Heart left ventricle (tissue), 16 donors: ENCODE results near the gene CMC4. TPM values are rescaled to one million over a fixed set of nuclear protein-coding genes. Genes with fewer than 3 reads are reported as not detected.

Experiments used
- ATAC-seq, 4 donors: fragments of 200-7000 bp; cut with Tn5 transposase; one replicate each; pipeline ENCODE4 v1.9.1; 2020 to 2022; ENCODE audit warnings: moderate library complexity in 4 of 4, mild to moderate bottlenecking in 3 of 4, moderate number of reproducible peaks in 1 of 4
- DNase-seq, 5 donors: peaks; one replicate each; pipeline ENCODE4 v3.0.0-alpha.2; 2020
- H3K27ac ChIP-seq, 12 donors: fragments of 200-600 bp; sonication (generic) in 4 of 12; one replicate each; pipeline versions ENCODE4 v1.5.0 to v1.8.0; 2016 to 2022; ENCODE audit warnings: mild to moderate bottlenecking in 2 of 12
- H3K27me3 ChIP-seq, 9 donors: fragments of 200-600 bp; sonication (generic) in 2 of 9; one replicate each; pipeline versions ENCODE4 v1.5.1 to v1.8.0; 2016 to 2022; ENCODE audit warnings: mild to moderate bottlenecking in 3 of 9
- H3K36me3 ChIP-seq, 9 donors: fragments of 200-600 bp; sonication (generic) in 2 of 9; one replicate each; pipeline versions ENCODE4 v1.5.0 to v1.8.0; 2018 to 2022; ENCODE audit warnings: mild to moderate bottlenecking in 2 of 9
- H3K4me1 ChIP-seq, 12 donors: fragments of 200-600 bp; sonication (generic) in 4 of 12; one replicate each; pipeline versions ENCODE4 v1.5.0 to v1.8.0; 2016 to 2022; ENCODE audit warnings: mild to moderate bottlenecking in 3 of 12
- H3K4me3 ChIP-seq, 12 donors: fragments of 200-600 bp; sonication (generic) in 4 of 12; one replicate each; pipeline versions ENCODE4 v1.5.0 to v1.8.0; 2017 to 2022; ENCODE audit warnings: mild to moderate bottlenecking in 9 of 12, moderate library complexity in 4 of 12
- H3K9me3 ChIP-seq, 12 donors: fragments of 200-600 bp; sonication (generic) in 4 of 12; one replicate each; pipeline versions ENCODE4 v1.5.0 to v1.8.0; 2016 to 2022; ENCODE audit warnings: mild to moderate bottlenecking in 1 of 12
- CTCF ChIP-seq, 12 donors: fragments of 200-600 bp; sonication (generic) in 4 of 12; IDR thresholded peaks; one replicate each; pipeline versions ENCODE4 v1.5.0 to v1.8.0; 2018 to 2022; ENCODE audit warnings: antibody characterized with exemption in 12 of 12, mild to moderate bottlenecking in 5 of 12
- POLR2A ChIP-seq, 2 donors: fragments of 450-650 bp; IDR thresholded peaks; one replicate each; pipeline ENCODE4 v1.6.1; 2017; ENCODE audit warnings: antibody characterized with exemption in 2 of 2, mild to moderate bottlenecking in 2 of 2, moderate library complexity in 2 of 2
- WGBS, 4 donors: extraction: QIAGEN DNeasy Blood & Tissue Kit in 2 of 4; methylation state at CpG; one replicate each; pipeline versions ENCODE4 v1.1.5 to v1.1.7; 2013 to 2018; 5-methylcytosine and 5-hydroxymethylcytosine counted together
- intact Hi-C, 10 donors: fragments of 100-400 bp; cut with DNase I; formaldehyde crosslinking; loops; one replicate each; pipeline versions ENCODE4 v1.11.1 to v1.14.2; 2022
- polyA plus RNA-seq, 2 donors: library from polyadenylated mRNA; stranded (reverse); fragments of 200-250 nt; gene quantifications; one replicate each; pipeline ENCODE4 v1.2.3, GENCODE V29; 2013
- total RNA-seq, 9 donors: library from RNA; depleted of rRNA in 2 of 9; stranded (reverse); fragments of >200 nt in 2 of 9; fragmentation: NEBNext Ultra II Directional in 3 of 9; extraction: Animal tissue kit (Norgen Biotek cat#: 25700) in 3 of 9; gene quantifications; one replicate each; pipeline versions ENCODE4 v1.1.0 to v1.2.4, GENCODE V29; 2016 to 2023
- donor health status: ischemic (EF 13 %, LVEDD 7.1; RV severe dilation, severe dysfunction).
- donor health status: healthy with polysubstance abuse.
- donor health status: DM: no; HTN: yes; CAD: no.
- donor health status: DM: no; HTN: no; CAD: no.
- donor health status: ischemic (EF 25% LVEDD 6.9; RV normal size, moderate dysfunction).
- donor health status: ischemic (EF 25% LVEDD 5.7; RV mildly dilated, moderate dysfunction).
- donor health status: healthy.
- donor health status: DM: yes; HTN: yes; CAD: no.
- donor health status: ischemic (EF 35%, LVEDD 5.7; RV mildly dilated, moderate dysfunction).
- donor health status: nonischemic (EF 11% LVEDD 7.7; RV severe dilation, severe dysfunction).
- donor health status: DM: yes; HTN: yes; CAD: no.
- donor health status: PGD.
- donor health status: ischemic (EF 29% LVEDD 5.4; RV normal size, mild dysfunction).
- donor health status: nonischemic (EF 23%, LVEDD 6.1; RV moderate dilation, normal function).

The CMC4 gene
- total and polyA plus RNA-seq, 11 donors, result 14.4 to 74.3 (median 24.0) TPM

- Histone ChIP-seq H3K9me3 (no peaks in the 10 kb centered on the region), H3K27me3 (no peaks in the 10 kb centered on the region), H3K4me3 (peak overlapping the region in 11 of 12 donors; percentile 8 to 85 (median 65)), H3K4me1 (peaks cover 0 to 15% (median 4%) of the 10 kb centered on the region in 12 donors), H3K36me3 (no peaks in the 10 kb centered on the region), H3K27ac (peak overlapping the region; percentile 91 to 99 (median 98))
- no peak for DNase-seq
- ATAC-seq, result no peak
- 0 to 57% (median 20%) methylated on average over 15 to 16 of the region's 16 CpGs for WGBS, 4 donors
- TF ChIP-seq CTCF (IDR thresholded peaks at IDR 0.05) (no peak), POLR2A (IDR thresholded peaks at IDR 0.05) (no peak)
- intact Hi-C loops, result no loop called here
Observed at GRCh38 chrX:155026420-155026726, 44.6 kb downstream of the CMC4 start.

DNA sequence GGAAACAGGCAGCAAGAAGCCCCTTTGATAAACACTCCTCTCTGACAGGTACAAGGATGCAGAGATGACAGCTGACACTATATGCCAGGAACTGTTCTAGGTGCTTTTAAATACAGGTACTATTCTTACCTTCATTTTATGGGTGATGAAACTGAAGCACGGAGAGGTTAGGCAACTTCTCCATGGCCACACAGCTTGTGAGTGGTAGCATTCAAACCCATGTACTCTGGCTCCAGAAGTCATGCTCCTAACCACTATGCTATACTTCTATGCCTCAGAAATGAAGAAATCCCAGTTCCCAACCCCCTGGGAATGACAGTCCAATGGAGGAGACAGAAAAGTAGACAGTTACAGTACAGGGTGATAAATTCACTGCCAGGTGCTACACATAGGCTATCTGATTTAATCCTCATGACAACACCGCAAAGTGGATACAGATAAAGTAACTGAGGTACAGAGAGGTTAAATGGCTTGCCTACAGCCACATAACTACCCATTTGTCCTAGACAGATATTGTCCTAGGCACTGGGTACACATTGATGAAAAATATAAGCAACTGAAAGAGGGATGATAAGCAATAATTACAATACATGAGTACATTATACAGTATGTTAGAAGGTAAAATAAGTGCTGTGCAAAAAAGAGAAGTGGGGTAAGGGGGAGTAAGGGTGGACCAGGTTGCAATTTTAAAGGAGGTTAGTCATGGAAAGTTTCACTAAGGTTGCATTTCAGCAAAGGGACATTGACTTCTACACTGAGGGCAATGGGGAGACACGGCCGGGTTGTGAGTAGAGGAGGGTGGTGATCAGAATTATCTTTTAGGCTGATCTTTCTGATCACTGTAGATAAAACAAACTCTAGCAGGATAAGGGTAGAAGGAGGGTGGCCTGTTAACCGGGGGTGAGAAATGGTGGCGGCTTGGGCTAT lies 46.8 kb downstream of the CMC4 start:
- intact Hi-C loops, result no loop called here
- ATAC-seq, result no peak

DNA sequence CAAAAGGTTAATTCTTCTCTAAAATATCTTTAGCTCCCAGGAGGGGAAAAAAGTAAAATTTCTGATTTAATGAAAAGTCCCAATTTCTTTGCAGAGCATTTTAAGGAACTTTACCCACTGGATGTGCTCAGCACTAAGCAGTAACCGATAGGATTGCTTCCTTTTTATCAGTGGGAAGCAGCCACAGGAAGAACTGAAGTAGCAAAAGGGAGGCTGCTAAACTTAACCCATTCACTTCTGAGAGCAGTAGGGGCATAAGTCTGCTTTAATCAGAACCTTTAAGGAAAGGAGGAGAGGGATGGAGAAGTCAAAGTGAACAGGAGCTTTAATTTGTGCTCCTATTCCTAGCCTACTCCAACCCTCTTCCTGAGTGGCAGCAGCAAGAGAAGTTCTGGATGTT lies 48.4 kb downstream of the CMC4 start, which contains the start of gene F8:
Gene F8 (minus strand): TSS at position 139 of the 400 bp plus-strand sequence. CDS start 171 bp downstream, outside the sequence.
- no peaks in the 10 kb centered on the region for H3K36me3 ChIP-seq
- peaks cover 0 to 4% (median 0%) of the 10 kb centered on the region in 12 donors for H3K4me1 ChIP-seq
- peak within 1 kb of the TSS in 8 of 12 donors; percentile 25 to 70 (median 60) for H3K27ac ChIP-seq
- WGBS, 4 donors, result 0 to 16% (median 6%) methylated on average over 1 of the region's 1 CpG
- ATAC-seq (no peak), DNase-seq (no peak)
- H3K9me3 ChIP-seq, result no peaks in the 10 kb centered on the region
- no peaks in the 10 kb centered on the region for H3K27me3 ChIP-seq
- peak within 1 kb of the TSS in 11 of 12 donors; percentile 1 to 56 (median 42) for H3K4me3 ChIP-seq
- intact Hi-C loops, result no loop called here
- TF ChIP-seq POLR2A (IDR thresholded peaks at IDR 0.05), result peak in 1 of 2 donors; percentile 22
- TF ChIP-seq CTCF (IDR thresholded peaks at IDR 0.05), result no peak

More for the DNA sequence above, 46.8 kb downstream of the CMC4 start:
- DNase-seq, result no peak
- WGBS, 4 donors, result 86 to 92% (median 88%) methylated on average over 6 of the region's 6 CpGs
- Histone ChIP-seq H3K27me3 (no peaks in the 10 kb centered on the region), H3K9me3 (no peaks in the 10 kb centered on the region), H3K4me1 (peaks cover 0 to 15% (median 1%) of the 10 kb centered on the region in 12 donors), H3K36me3 (no peaks in the 10 kb centered on the region), H3K27ac (peak overlapping the region in 1 of 12 donors; percentile 70), H3K4me3 (no peak overlapping the region)
- no peak for TF ChIP-seq CTCF (IDR thresholded peaks at IDR 0.05)
- TF ChIP-seq POLR2A (IDR thresholded peaks at IDR 0.05), result no peak

DNA sequence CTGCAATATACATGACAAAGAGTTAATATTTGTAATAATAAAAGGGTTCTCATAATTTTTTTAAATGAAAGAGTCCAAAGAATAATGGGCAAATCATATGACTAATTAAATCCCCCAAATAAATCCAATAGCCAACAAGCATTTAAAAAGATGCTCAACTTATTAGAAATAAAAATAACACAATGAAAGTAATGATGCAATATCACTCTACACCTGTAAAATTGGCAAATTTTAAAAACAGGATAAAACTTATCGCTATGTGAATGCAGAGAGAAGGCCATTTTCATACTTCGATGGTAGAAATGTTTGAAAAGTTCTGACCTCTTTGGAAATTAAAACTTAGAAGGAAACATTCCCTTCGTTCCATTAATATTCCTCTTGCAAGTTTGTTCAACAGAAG lies 50.3 kb downstream of the CMC4 start:
- H3K4me1 ChIP-seq, result no peaks in the 10 kb centered on the region
- intact Hi-C loops, result no loop called here
- no peaks in the 10 kb centered on the region for H3K36me3 ChIP-seq
- H3K27me3 ChIP-seq, result no peaks in the 10 kb centered on the region
- no peak for DNase-seq
- H3K27ac ChIP-seq, result peak overlapping the region in 8 of 12 donors; percentile 32 to 70 (median 48)
- no peak for ATAC-seq
- H3K9me3 ChIP-seq, result no peaks in the 10 kb centered on the region
- 62 to 83% (median 67%) methylated on average over 3 of the region's 3 CpGs for WGBS, 4 donors
- TF ChIP-seq CTCF (IDR thresholded peaks at IDR 0.05), result no peak
- TF ChIP-seq POLR2A (IDR thresholded peaks at IDR 0.05), result no peak
- peak overlapping the region in 11 of 12 donors; percentile 3 to 56 (median 42) for H3K4me3 ChIP-seq
